H1 (cell line): Measurements from ENCODE around the gene NFAM1. TPM values are rescaled to one million over a fixed set of nuclear protein-coding genes. Genes with fewer than 3 reads are reported as not detected.

Experiments used
- CHD2 ChIP-seq: IDR thresholded peaks from 2 replicates; pipeline ENCODE4 v1.6.1; 2012; ENCODE audit warnings: low read length, improper control_type of control experiment
- EGR1 ChIP-seq: IDR thresholded peaks from 2 replicates; pipeline ENCODE4 v1.6.1; 2011; ENCODE audit warnings: low read depth, low read length, borderline replicate concordance
- GTF2F1 ChIP-seq: IDR thresholded peaks from 2 replicates; pipeline ENCODE4 v1.6.1; 2012; ENCODE audit warnings: low read depth, low read length, improper control_type of control experiment, borderline replicate concordance
- HDAC2 ChIP-seq, 2 experiments: fragments of 300-600 bp in 1 of 2; sonication (generic) in 1 of 2; IDR thresholded peaks; 2 replicates each; pipeline ENCODE4 v1.6.1; 2011 to 2012; ENCODE audit warnings: low read depth in 2 of 2, low read length in 2 of 2, mild to moderate bottlenecking in 2 of 2, moderate library complexity in 2 of 2, borderline replicate concordance in 1 of 2, inconsistent platforms in 1 of 2
- KDM4A ChIP-seq: IDR thresholded peaks from one replicate; pipeline ENCODE4 v1.7.1; 2012; ENCODE audit warnings: low read depth, mild to moderate bottlenecking, moderate library complexity, low read length, inconsistent platforms; ENCODE audit not compliant: severe bottlenecking
- RAD21 ChIP-seq, 2 experiments: IDR thresholded peaks in 1 of 2; conservative IDR thresholded peaks in 1 of 2; 2 replicates each; pipeline ENCODE4 v1.6.1; 2011; ENCODE audit warnings: low read depth in 2 of 2, low read length in 2 of 2, improper control_type of control experiment in 1 of 2, inconsistent platforms in 1 of 2, mild to moderate bottlenecking in 1 of 2, moderate library complexity in 1 of 2
- SIN3A ChIP-seq, 2 experiments: IDR thresholded peaks in 1 of 2; conservative IDR thresholded peaks in 1 of 2; 2 replicates each; pipeline ENCODE4 v1.6.1; 2011 to 2012; ENCODE audit warnings: low read length in 2 of 2, improper control_type of control experiment in 1 of 2, low read depth in 1 of 2, mild to moderate bottlenecking in 1 of 2
- polyA plus RNA-seq, 7 experiments: library from polyadenylated mRNA; depleted of rRNA in 3 of 7; stranded (reverse) in 5 of 7; unstranded in 2 of 7; fragments of >200 nt in 5 of 7; fragments of 200-250 nt in 2 of 7; gene quantifications; 1 replicate in 5 of 7; 2 replicates in 1 of 7; 4 replicates in 1 of 7; pipeline versions ENCODE4 v1.2.1 to v1.2.3, GENCODE V29; 2011 to 2013; ENCODE audit warnings: missing spikeins in 2 of 7, mixed read lengths in 2 of 7
- total RNA-seq: library from RNA; stranded (reverse); fragmentation: NEBNext Ultra II Directional; extraction: Animal tissue kit (Norgen Biotek cat#: 25700); gene quantifications from 2 replicates; pipeline ENCODE4 v1.2.1, GENCODE V29; 2021

NFAM1 gene
- total and polyA plus RNA-seq, 2 of the 8 experiments (the other 6 are each of a cell fraction or from before 2014, with no cell fraction given) = 0.62 to 0.73 TPM

GRCh38 chr22:42427167-42427566, 5.0 kb downstream of the NFAM1 start (continued):
- no peak for TF ChIP-seq RAD21 (IDR thresholded peaks at IDR 0.05 in 1 of 2, conservative IDR thresholded peaks at IDR 0.05 in 1 of 2; ENCODE audit: low read depth in 2 of 2, low read length in 2 of 2)
- no peak for TF ChIP-seq GTF2F1
- TF ChIP-seq CHD2 = no peak
- TF ChIP-seq HDAC2 (IDR thresholded peaks at IDR 0.05; ENCODE audit: borderline replicate concordance in 1 of 2, low read depth in 2 of 2, low read length in 2 of 2) = no peak
- TF ChIP-seq EGR1 = no peak
- no peak for TF ChIP-seq SIN3A (conservative IDR thresholded peaks at IDR 0.05 in 1 of 2, IDR thresholded peaks at IDR 0.05 in 1 of 2; ENCODE audit: low read depth in 1 of 2, low read length in 2 of 2)
- TF ChIP-seq KDM4A = no peak
